GM12873 (cell line): ENCODE measurements around the gene STAT5B.

Experiments
- CTCF ChIP-seq: IDR thresholded peaks from 2 replicates; pipeline ENCODE4 v1.5.1; 2012; ENCODE audit warnings: low read depth, mild to moderate bottlenecking, moderate library complexity, low read length, control low read depth; ENCODE audit not compliant: insufficient read depth; ENCODE audit errors: missing control alignments

Gene STAT5B

GRCh38 chr17:42248351-42249179 is 27.6 kb downstream of the STAT5B start:
- no peak for TF ChIP-seq CTCF

DNA sequence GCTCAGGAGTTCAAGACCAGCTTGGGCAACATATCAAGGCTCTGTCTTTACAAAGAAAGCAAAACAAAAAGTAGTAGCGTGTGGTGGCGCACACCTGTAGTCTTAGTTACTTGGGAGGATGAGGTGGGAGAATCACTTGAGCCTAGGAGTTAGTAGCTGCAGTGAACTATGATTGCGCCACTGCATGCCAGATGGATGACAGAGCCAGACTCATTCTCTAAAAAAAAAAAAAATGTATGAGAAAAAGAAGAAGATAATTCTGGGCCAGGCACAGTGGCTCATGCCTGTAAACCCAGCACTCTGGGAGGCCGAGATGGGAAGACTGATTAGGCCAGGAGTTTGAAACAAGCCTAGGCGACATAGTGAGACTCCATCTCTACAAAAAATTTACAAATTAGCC is 28.5 kb downstream of the STAT5B start:
- no peak for TF ChIP-seq CTCF

DNA sequence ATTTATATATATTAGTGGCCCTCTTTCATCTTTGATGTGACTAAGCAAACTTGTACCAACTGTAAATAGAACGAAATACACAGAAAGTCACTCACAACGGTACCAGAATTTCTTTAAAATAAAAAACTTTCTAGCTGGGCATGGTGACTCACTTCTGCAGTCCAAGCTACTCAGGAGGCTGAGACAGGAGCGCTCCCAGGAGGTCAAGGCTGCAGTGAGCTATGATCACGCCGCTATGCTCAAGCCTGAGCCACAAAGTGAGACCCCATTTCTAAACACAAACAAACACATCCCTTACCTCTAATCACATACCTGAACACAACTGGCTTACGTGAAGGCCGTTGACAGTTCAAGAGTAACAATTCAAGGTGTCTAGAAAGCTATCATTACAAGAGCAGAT is 29.7 kb downstream of the STAT5B start:
- TF ChIP-seq CTCF = no peak

DNA sequence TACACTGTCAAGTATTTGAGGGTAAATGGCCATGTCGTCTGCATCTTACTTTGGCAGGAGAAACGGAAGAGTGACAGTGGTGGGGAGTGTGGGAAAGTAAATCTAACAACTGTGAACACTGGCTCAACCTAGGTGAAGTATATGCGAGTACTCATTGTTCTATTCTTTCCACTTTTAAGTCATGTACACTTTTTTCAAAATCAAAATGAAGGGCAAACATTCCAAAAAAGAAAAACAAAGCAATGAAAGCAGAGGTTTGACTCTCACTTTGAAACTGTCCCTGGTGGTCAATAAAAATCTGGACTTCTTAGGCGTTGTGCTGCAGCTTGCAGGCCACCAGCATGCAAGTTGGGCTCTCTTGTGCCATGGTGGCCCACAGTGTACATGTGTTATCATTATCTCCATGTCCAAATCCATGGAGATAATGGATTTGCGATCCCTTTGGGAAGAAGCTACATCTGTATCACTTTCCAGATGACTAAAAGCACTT is 32.7 kb downstream of the STAT5B start:
- no peak for TF ChIP-seq CTCF

DNA sequence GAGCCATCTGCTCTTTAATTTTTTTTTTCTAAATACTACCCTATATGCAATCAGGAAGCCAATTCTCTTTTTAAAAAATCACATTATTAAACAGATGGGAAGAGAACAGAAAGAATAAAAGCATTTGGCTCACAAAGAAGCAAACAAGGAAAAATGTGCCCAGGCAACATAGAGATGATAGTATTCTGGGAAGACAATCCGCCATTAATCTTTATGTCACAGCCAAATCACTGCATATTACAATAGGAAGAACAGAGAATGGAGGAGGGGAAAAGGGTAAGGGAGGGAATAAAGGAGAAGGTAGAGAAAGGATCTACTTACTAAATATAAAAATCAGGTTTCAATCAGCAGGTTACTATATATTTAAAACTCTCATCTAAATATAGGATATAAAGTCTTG is 34.3 kb downstream of the STAT5B start:
- TF ChIP-seq CTCF = no peak

DNA sequence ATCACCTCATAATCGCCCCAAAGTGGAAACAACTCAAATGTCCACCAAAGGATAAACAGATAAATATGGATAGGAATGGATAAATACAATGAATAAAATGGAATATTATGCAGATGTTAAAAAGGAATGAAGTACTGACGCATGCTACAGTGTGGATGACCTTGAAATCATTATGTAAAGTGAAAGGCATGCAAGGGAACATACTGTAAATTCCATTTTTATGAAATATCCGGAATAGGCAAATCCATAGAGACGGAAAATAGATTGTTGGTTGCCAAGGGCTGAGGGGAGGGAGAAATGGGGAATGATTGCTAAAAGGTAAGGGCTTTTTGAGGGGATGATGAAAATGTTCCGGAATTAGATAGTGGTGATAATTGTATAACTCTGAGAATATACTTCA is 36.0 kb downstream of the STAT5B start:
- no peak for TF ChIP-seq CTCF

- no peak for TF ChIP-seq CTCF
Observed at GRCh38 chr17:42236760-42237159, 39.4 kb downstream of the STAT5B start.
